HG03565 (cell line): ENCODE measurements around the gene HOOK1.
A peak's percentile ranks its signal among the peaks of the same experiment; 100 is the strongest.

Experiments used
- ATAC-seq: cut with Tn5 transposase; IDR thresholded peaks from one replicate; pipeline ENCODE4 v1.9.1; 2021; ENCODE audit warnings: mild to moderate bottlenecking, moderate library complexity; ENCODE audit not compliant: unreplicated experiment

HOOK1 gene

GRCh38 chr1:59814901-59815825 lies at the start of gene HOOK1:
Gene HOOK1 (plus strand): TSS chr1:59814949. CDS start chr1:59815118, 169 bp downstream.
- peak; percentile 4 for ATAC-seq

- ATAC-seq = no peak
These were observed 49.6 kb upstream of the HOOK1 start for GRCh38 chr1:59765011-59765730.

- no peak for ATAC-seq
These were observed 48.4 kb upstream of the HOOK1 start for GRCh38 chr1:59766227-59766855.

- no peak for ATAC-seq
These were observed 47.6 kb upstream of the HOOK1 start for GRCh38 chr1:59767119-59767518.

DNA sequence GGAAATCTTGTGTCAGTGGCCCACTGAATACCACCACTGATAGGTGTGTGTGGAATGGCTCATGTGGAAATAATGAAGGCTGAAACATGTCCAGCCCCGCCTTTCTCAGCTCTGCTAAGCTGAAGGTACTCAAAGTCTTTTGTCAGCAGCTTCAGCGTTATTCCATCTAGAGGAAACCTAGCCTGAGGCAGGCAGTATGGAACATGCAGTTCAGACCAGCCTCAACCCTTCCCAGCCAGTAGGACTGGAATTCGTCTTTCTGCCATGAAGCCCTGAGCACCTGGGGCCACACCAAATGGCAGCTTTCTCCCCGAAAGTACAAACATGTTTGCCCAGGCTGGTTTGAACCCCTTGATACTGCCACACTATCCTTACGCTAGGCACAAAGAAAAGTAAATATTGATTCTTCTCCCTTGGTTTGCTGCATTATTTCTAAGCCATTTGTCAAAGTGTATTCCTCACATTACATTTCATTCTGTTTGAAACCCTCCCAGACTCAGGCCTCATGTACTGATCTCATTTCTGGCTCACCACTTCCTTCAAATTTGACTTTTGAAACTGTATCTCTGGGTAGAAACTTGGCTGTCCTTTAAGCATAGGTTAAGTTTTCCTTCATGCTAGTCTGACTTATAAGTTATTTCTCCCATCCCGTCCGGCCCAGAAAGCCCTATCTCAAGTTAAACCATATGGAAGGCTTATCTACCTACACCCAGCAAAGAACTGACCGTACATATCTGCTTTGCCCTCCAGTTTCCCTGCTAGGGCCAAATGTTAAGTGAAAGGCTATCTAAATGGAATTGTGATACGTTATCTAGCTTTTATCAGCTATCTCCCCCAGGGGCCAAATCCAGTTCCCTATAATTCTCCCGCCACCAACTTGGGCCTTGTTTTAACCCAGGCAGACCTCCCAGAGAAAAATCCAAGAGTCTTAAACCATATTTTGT lies 45.7 kb upstream of the HOOK1 start:
- no peak for ATAC-seq

- ATAC-seq = no peak
These were observed 45.0 kb upstream of the HOOK1 start for GRCh38 chr1:59769736-59770095.

DNA sequence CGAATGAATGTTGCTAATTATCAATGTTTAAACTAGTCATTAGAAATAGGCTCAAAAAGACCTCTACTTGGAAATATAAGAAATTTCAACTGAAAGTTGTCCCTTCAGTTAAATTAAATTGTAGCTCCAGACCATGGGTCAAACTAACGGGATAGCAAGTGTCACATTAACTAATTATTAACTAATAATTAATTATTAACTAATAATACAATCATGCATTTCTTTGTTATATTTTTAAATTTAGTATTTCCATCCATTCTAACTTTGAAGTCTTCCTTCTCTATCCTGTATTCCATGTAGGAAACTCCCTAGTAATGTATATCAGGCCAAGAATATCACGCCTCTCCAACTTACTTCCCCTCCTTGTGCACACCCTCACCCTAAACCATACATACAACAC lies 43.4 kb upstream of the HOOK1 start:
- ATAC-seq = no peak

DNA sequence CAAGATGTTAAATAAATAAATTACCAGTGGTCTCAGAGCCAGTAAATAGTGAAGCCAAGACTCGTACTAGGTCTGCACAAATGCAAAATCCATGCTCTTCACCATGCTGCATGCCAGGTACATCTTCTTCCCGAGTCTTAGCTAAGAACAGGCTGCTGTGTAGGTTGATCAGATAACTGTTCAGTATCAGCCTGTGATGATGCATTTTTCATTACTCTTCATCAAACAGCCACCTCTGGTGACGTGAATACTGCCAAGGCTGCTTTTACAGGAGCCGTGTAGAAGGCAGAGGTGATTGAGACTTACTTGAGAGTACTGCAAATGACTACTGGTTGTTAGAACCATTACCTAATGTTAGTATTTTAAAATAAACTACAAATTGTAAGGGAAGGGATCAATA lies 39.3 kb upstream of the HOOK1 start:
- no peak for ATAC-seq

DNA sequence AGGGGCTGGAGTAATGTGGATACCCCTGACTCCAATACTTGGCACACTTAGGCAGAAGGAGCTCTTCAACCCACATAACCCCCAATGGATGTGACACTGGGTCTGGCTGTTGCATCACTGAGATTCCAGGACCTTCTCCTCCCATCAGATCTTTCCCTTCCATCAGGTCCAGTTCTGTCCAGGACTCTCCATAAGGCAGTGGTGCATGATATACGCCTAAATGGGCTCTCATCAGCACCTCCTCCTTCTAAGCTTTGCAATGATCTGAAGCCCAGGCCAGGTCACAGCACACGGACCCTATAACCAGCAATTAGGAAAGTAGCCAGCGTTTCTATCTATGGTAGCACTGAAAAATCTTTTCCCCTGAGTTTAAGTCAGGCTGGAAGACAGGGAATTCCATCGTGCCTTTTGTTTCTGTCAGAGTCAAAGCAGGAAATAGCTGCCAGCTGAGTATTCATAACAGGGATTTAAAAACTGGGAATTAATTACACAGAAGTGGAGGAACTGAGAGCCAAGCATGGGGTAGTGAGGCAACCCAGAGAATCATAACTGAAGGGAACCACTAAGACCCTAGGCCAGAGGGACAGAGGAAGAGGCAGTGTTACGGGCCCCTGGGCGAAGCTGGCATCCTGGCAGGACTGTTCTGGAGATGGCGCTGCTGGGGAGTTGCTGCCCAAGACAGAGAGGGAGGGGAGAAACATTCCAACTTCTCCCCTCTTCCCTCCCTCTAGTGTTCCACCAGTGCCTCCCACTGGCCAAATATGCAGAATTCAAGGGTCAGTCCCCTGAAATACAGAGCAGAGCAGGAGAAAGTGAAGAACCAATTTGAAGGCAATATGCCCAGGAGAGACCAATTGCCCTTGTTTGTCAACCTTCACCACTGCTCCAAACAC lies 37.5 kb upstream of the HOOK1 start:
- ATAC-seq = no peak

DNA sequence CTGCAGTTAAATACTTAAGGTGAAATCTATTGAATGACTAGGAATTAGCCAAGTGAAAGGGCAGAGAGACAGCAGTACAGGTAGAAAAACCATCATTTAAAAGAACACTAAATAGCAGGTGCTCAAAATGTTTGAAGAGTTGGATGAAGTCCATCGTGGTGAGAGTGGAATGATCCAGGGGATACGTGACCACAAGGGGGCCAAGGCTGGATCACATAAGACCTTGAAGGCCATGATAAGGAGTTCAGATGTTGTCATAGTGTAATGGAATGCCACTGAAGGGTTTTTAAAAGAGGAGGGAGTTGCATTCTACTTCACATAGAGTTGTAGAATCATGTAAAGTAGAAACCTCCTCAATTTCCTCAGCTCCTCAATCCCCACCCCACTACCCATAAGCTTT lies 34.8 kb upstream of the HOOK1 start:
- ATAC-seq = no peak

DNA sequence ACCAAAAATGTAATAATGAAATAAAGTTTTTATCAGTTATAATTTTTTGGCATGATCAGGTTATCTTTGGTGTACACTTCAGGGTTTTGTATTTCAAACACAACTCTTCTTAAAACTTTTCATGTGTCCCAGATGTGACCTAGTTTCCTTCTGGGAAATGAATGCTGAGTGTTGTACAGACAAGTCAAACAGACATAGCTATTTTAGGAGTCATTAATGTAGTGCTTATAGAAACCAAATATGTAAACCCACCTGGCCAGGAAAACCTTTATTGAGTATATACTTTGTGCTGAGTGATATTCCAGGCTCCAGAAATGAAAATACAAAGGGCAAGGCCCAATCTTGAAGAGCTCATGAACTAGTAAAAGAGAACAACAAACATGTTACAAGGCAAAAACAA lies 25.9 kb upstream of the HOOK1 start:
- ATAC-seq = no peak

GRCh38 chr1:59798600-59798999 lies 16.1 kb upstream of the HOOK1 start:
- no peak for ATAC-seq

DNA sequence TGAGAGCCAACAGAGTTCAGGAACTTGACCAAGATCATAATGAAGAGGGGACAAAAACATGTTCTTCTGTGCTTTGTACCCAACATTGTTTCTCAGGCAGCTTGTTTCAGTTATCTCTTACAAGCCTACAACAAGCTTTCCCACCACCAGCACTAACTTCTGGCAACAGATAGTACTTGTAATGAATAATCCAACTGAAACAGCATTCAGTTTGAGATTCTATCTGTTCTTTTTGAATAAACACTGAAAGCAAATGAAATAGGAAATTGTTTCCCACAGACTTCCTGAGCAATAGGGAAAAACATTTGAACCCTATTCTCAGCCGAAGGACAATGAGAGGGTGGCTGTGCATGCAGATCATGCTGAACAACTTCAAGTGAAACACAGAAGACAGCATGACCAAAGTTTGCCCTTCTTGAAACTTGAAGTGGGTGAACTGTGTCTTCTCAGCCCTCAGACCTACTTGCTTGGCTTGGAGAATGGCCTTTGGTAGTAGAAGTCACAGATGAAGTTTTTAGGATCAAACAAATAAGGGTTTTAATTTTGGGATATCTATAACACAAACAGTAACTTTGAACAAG lies 11.2 kb upstream of the HOOK1 start:
- no peak for ATAC-seq

DNA sequence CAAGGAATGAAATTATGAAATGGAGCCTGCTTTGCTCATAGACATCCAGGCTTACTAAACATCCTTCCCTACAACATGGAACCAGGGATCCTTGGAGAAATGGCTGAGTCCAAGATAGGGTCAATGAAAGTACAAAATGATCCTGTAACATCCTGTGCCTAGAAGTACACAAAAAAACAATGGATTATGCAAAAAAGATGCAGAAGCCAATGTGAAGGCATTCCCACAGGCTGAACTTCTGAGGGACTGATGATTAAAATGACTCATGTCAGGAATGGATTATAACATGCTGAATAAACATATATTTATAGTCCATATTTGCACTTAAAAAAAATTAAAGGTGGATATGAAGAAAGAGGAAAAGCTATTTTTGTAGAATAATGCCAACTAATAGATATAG lies 10.4 kb upstream of the HOOK1 start:
- ATAC-seq = no peak

- ATAC-seq = no peak
These were observed 9.2 kb upstream of the HOOK1 start for GRCh38 chr1:59805554-59805953.

DNA sequence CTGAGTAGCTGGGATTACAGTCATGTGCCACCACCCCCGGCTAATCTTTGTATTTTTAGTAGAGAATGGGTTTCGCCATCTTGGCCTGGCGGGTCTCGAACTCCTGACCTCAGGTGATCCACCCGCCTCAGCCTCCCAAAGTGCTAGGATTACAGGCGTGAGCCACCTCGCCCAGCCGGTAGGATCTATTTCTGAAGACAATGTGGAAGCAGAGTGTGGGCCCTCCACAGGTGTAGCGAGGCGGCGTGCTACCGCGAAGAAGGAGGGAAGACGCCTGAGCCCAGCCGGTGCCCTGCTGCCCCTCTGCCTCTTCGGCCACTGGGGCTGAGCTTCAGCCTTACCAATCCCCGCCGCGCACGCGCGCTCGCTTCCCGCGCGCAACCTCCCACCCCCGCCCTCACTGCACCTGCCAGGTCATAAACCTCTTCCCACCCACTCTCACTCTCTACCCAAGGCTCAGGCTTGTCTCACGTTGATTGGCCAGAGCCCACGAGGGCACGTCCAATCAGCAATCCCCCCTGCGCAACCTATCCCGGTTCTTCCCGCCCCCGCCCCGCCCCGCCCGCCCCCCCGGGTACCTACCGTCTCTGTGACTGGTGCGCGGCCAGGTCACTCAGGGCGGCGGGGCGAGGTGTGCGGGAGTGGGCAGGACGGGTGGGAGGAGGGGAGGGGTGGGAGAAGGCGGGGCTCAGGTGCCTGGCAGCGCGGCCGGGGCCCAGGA lies 409 bp upstream of the HOOK1 start:
- peak; percentile 96 for ATAC-seq

- ATAC-seq = no peak
These were observed 1.1 kb downstream of the HOOK1 start for GRCh38 chr1:59815892-59816291.

DNA sequence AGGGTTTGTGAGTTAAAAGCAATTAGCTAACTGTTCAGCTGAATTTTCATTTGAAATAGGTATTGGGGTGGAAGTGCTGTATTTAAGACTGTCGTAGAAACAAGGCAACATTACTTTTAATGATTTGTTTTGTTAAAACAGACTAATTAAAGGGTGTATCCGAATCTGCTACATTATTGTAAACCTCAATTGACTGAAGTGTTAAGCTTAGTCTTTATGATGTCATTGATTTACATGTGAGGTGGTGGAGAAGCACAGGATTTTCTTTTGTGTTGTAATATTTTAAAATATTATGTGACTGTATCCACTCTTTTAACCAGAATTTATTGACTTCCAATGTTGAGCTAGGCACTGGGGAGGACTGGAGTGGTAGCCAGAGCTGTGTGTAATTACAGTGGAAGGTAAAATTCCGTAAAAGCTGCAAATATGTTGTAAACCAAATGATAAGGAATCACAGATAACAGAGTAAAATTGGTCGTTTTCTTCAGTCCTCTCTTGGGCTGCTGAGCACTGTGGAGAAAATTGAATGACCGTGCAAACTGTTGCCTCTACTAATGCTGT lies 1.6 kb downstream of the HOOK1 start:
- no peak for ATAC-seq
